Stimulated activated naive B cell treated with anti-CD40 and anti-IgM and Interleukin-4, amounts not matched to agents 10 μg/mL and 1 μg/mL and 100 μg/mL, for 72 hours (primary cell): ENCODE results near the gene TMEM191C.
A peak's percentile ranks its signal among the peaks of the same experiment; 100 is the strongest.
"Not testable (repeated sequence)": the region's sequence is repeated elsewhere in the genome, so short reads cannot be mapped to it uniquely, and the experiment has no call there.

Experiments
- ATAC-seq, 2 donors: fragments of 150-1000 bp; cut with Tn5 transposase; replicated peaks; 2 replicates each; pipeline ENCODE4 v1.10.0; 2021; ENCODE audit warnings: moderate library complexity in 1 of 2
- DNase-seq: peaks from one replicate; pipeline ENCODE4 v3.0.0; 2021
- H3K27ac Mint-ChIP-seq: one replicate; pipeline ENCODE4 v1.8.0; 2022; ENCODE audit warnings: mild to moderate bottlenecking, mixed read lengths
- H3K27me3 Mint-ChIP-seq, 2 donors: one replicate each; pipeline ENCODE4 v1.8.0; 2022; ENCODE audit warnings: mixed read lengths in 2 of 2
- H3K36me3 Mint-ChIP-seq, 2 donors: one replicate each; pipeline ENCODE4 v1.8.0; 2022; ENCODE audit warnings: mixed read lengths in 2 of 2, mild to moderate bottlenecking in 1 of 2
- H3K4me1 Mint-ChIP-seq, 2 donors: one replicate each; pipeline ENCODE4 v1.8.0; 2022; ENCODE audit warnings: mixed read lengths in 2 of 2, mild to moderate bottlenecking in 1 of 2
- H3K4me3 Mint-ChIP-seq, 2 donors: one replicate each; pipeline ENCODE4 v1.8.0; 2022; ENCODE audit warnings: mild to moderate bottlenecking in 2 of 2, mixed read lengths in 2 of 2, moderate library complexity in 1 of 2
- H3K9me3 Mint-ChIP-seq, 2 donors: one replicate each; pipeline ENCODE4 v1.8.0; 2022; ENCODE audit warnings: mixed read lengths in 2 of 2, mild to moderate bottlenecking in 1 of 2

TMEM191C gene

GRCh38 chr22:21490556-21490955 lies 23.4 kb downstream of the TMEM191C start:
- not testable (repeated sequence) for H3K4me1 Mint-ChIP-seq, H3K36me3 Mint-ChIP-seq, H3K4me3 Mint-ChIP-seq, ATAC-seq, H3K9me3 Mint-ChIP-seq, H3K27me3 Mint-ChIP-seq, DNase-seq, H3K27ac Mint-ChIP-seq

GRCh38 chr22:21492271-21492670 lies 25.1 kb downstream of the TMEM191C start:
- not testable (repeated sequence) for H3K9me3 Mint-ChIP-seq, H3K36me3 Mint-ChIP-seq, H3K4me3 Mint-ChIP-seq, H3K4me1 Mint-ChIP-seq, H3K27ac Mint-ChIP-seq, DNase-seq, H3K27me3 Mint-ChIP-seq
- peak; percentile 33 to 59 for ATAC-seq

- H3K36me3 Mint-ChIP-seq: not testable (repeated sequence)
Measured at GRCh38 chr22:21493789-21494782, 26.9 kb downstream of the TMEM191C start.

GRCh38 chr22:21497984-21498383 lies 30.8 kb downstream of the TMEM191C start:
- DNase-seq, H3K4me1 Mint-ChIP-seq, H3K9me3 Mint-ChIP-seq, H3K4me3 Mint-ChIP-seq, H3K27me3 Mint-ChIP-seq, H3K36me3 Mint-ChIP-seq, ATAC-seq, H3K27ac Mint-ChIP-seq: not testable (repeated sequence)

More at GRCh38 chr22:21493789-21494782, 26.9 kb downstream of the TMEM191C start:
- H3K9me3 Mint-ChIP-seq, H3K27ac Mint-ChIP-seq, H3K27me3 Mint-ChIP-seq, H3K4me3 Mint-ChIP-seq, DNase-seq, H3K4me1 Mint-ChIP-seq: not testable (repeated sequence)
- peak; percentile 22 to 36 for ATAC-seq

- H3K27me3 Mint-ChIP-seq, H3K9me3 Mint-ChIP-seq, H3K4me1 Mint-ChIP-seq, H3K36me3 Mint-ChIP-seq, DNase-seq, H3K27ac Mint-ChIP-seq, H3K4me3 Mint-ChIP-seq, ATAC-seq: not testable (repeated sequence)
Measured at GRCh38 chr22:21498489-21498888, 31.3 kb downstream of the TMEM191C start.

GRCh38 chr22:21499623-21500506 lies 32.7 kb downstream of the TMEM191C start:
- not testable (repeated sequence) for H3K4me3 Mint-ChIP-seq, H3K27me3 Mint-ChIP-seq, H3K27ac Mint-ChIP-seq, DNase-seq, H3K4me1 Mint-ChIP-seq, H3K9me3 Mint-ChIP-seq, H3K36me3 Mint-ChIP-seq
- peak; percentile 71 to 72 for ATAC-seq

- DNase-seq, H3K4me3 Mint-ChIP-seq, ATAC-seq, H3K27me3 Mint-ChIP-seq, H3K36me3 Mint-ChIP-seq, H3K9me3 Mint-ChIP-seq, H3K4me1 Mint-ChIP-seq, H3K27ac Mint-ChIP-seq: not testable (repeated sequence)
Measured at GRCh38 chr22:21510397-21510796, 43.2 kb downstream of the TMEM191C start.

GRCh38 chr22:21512022-21512421 lies 44.8 kb downstream of the TMEM191C start:
- H3K4me3 Mint-ChIP-seq, DNase-seq, H3K27me3 Mint-ChIP-seq, H3K9me3 Mint-ChIP-seq, H3K36me3 Mint-ChIP-seq, ATAC-seq, H3K4me1 Mint-ChIP-seq, H3K27ac Mint-ChIP-seq: not testable (repeated sequence)

GRCh38 chr22:21514117-21514516 lies 46.9 kb downstream of the TMEM191C start:
- H3K4me1 Mint-ChIP-seq, DNase-seq: not testable (repeated sequence)

GRCh38 chr22:21515234-21515633 lies 48.0 kb downstream of the TMEM191C start:
- not testable (repeated sequence) for ATAC-seq, H3K27me3 Mint-ChIP-seq, H3K4me1 Mint-ChIP-seq

More at GRCh38 chr22:21514117-21514516, 46.9 kb downstream of the TMEM191C start:
- peak; percentile 83 to 85 for ATAC-seq
- H3K27ac Mint-ChIP-seq, H3K36me3 Mint-ChIP-seq, H3K9me3 Mint-ChIP-seq, H3K4me3 Mint-ChIP-seq, H3K27me3 Mint-ChIP-seq: not testable (repeated sequence)

GRCh38 chr22:21516522-21516921 lies 49.3 kb downstream of the TMEM191C start:
- H3K4me3 Mint-ChIP-seq, H3K27me3 Mint-ChIP-seq, ATAC-seq, H3K4me1 Mint-ChIP-seq, DNase-seq, H3K27ac Mint-ChIP-seq, H3K9me3 Mint-ChIP-seq, H3K36me3 Mint-ChIP-seq: not testable (repeated sequence)

More at GRCh38 chr22:21515234-21515633, 48.0 kb downstream of the TMEM191C start:
- not testable (repeated sequence) for DNase-seq, H3K27ac Mint-ChIP-seq, H3K36me3 Mint-ChIP-seq, H3K4me3 Mint-ChIP-seq, H3K9me3 Mint-ChIP-seq

GRCh38 chr22:21516970-21517764 lies 50.0 kb downstream of the TMEM191C start:
- DNase-seq, H3K4me3 Mint-ChIP-seq, H3K9me3 Mint-ChIP-seq, H3K27me3 Mint-ChIP-seq, H3K4me1 Mint-ChIP-seq, H3K27ac Mint-ChIP-seq, H3K36me3 Mint-ChIP-seq: not testable (repeated sequence)
- ATAC-seq: peak; percentile 89 to 92
